HL-60/S4 (cell line): ENCODE measurements around the gene SETD2.

Source experiments
- in situ Hi-C: fragments of 300-500 bp; cut with MboI; formaldehyde crosslinking; loops from 2 replicates; pipeline ENCODE4 v1.14.3; 2022; ENCODE audit warnings: low sequenced_read_pairs

The SETD2 gene

GRCh38 chr3:46987319-46987742 is 176.6 kb downstream of the SETD2 start:
- in situ Hi-C loops: no loop called here

GRCh38 chr3:46986782-46987310 is 177.1 kb downstream of the SETD2 start:
- in situ Hi-C loops: no loop called here

- in situ Hi-C loops: no loop called here
Measured at GRCh38 chr3:46986055-46986730, 177.7 kb downstream of the SETD2 start.

- in situ Hi-C loops: no loop called here
Measured at GRCh38 chr3:46985588-46985987, 178.3 kb downstream of the SETD2 start.

GRCh38 chr3:46984591-46985459 is 179.1 kb downstream of the SETD2 start:
- in situ Hi-C loops: no loop called here

GRCh38 chr3:46982546-46982945 is 181.4 kb downstream of the SETD2 start:
- in situ Hi-C loops: no loop called here

- in situ Hi-C loops: no loop called here
Measured at GRCh38 chr3:46981932-46982471, 181.9 kb downstream of the SETD2 start.

GRCh38 chr3:46979958-46980497 is 183.9 kb downstream of the SETD2 start:
- in situ Hi-C loops: no loop called here

GRCh38 chr3:46978985-46979944 is 184.6 kb downstream of the SETD2 start, which contains the start of gene NBEAL2:
Gene NBEAL2, plus strand, starts transcription at chr3:46979666. Its CDS starts 196 bp downstream, at chr3:46979862.
- in situ Hi-C loops: no loop called here

GRCh38 chr3:46978381-46978780 is 185.5 kb downstream of the SETD2 start:
- in situ Hi-C loops: no loop called here

- in situ Hi-C loops: no loop called here
Measured at GRCh38 chr3:46977811-46978195, 186.1 kb downstream of the SETD2 start.

- in situ Hi-C loops: no loop called here
Measured at GRCh38 chr3:46976326-46977190, 187.4 kb downstream of the SETD2 start, which contains the start of gene CCDC12. Gene CCDC12, minus strand, starts transcription at chr3:46976745. Its CDS starts 13 bp downstream, at chr3:46976732.

- in situ Hi-C loops: no loop called here
Measured at GRCh38 chr3:46974421-46975171, 189.3 kb downstream of the SETD2 start.

GRCh38 chr3:46972396-46972795 is 191.5 kb downstream of the SETD2 start:
- in situ Hi-C loops: no loop called here

- in situ Hi-C loops: no loop called here
Measured at GRCh38 chr3:46971742-46972141, 192.2 kb downstream of the SETD2 start.

- in situ Hi-C loops: no loop called here
Measured at GRCh38 chr3:46971151-46971550, 192.8 kb downstream of the SETD2 start.

- in situ Hi-C loops: no loop called here
Measured at GRCh38 chr3:46970391-46971091, 193.4 kb downstream of the SETD2 start.
